22Rv1 (cell line): ENCODE results near the gene ATAD3B.

Experiments
- CTCF ChIP-seq: fragments of 450-650 bp; IDR thresholded peaks from 2 replicates; pipeline ENCODE4 v1.5.1; 2017; ENCODE audit warnings: mild to moderate bottlenecking
- ZFX ChIP-seq: fragments of 450-650 bp; IDR thresholded peaks from 2 replicates; pipeline ENCODE4 v1.6.1; 2017; ENCODE audit warnings: antibody characterized with exemption, borderline replicate concordance

- TF ChIP-seq CTCF = no peak
- TF ChIP-seq ZFX = no peak
Measured at GRCh38 chr1:1421907-1422464, 49.6 kb upstream of the ATAD3B start.
